ENCODE results near the gene TENM4. TPM values are rescaled to one million over a fixed set of nuclear protein-coding genes. Genes with fewer than 3 reads are reported as not detected.

The TENM4 gene
- total and polyA plus RNA-seq, 4 donors = 0.02 to 0.33 (median 0.14) TPM

GRCh38 chr11:78783301-78783700 is 657.5 kb downstream of the TENM4 start:
- H3K27ac ChIP-seq (ENCODE audit: low read depth in 1 of 2, low read length in 2 of 2) = no peak overlapping the region
- no peaks in the 10 kb centered on the region for H3K4me1 ChIP-seq (ENCODE audit: control insufficient read depth in 4 of 4, insufficient read depth in 4 of 4, low read length in 3 of 4)
- TF ChIP-seq JUND (IDR thresholded peaks at IDR 0.05) (no peak), YY1 (IDR thresholded peaks at IDR 0.05) (no peak), RAD21 (IDR thresholded peaks at IDR 0.05) (no peak), GABPA (IDR thresholded peaks at IDR 0.05 in 1 of 2, conservative IDR thresholded peaks at IDR 0.05 in 1 of 2) (no peak), NR2F2 (IDR thresholded peaks at IDR 0.05) (no peak), HNF4A (conservative IDR thresholded peaks at IDR 0.05) (no peak), EGR1 (IDR thresholded peaks at IDR 0.05; ENCODE audit: low read depth in 2 of 2) (no peak), HNF4G (IDR thresholded peaks at IDR 0.05) (no peak), RXRA (IDR thresholded peaks at IDR 0.05) (no peak), FOXA2 (IDR thresholded peaks at IDR 0.05) (no peak), SP1 (IDR thresholded peaks at IDR 0.05) (no peak), MAX (IDR thresholded peaks at IDR 0.05) (no peak)
- TF ChIP-seq, protein P1, sequence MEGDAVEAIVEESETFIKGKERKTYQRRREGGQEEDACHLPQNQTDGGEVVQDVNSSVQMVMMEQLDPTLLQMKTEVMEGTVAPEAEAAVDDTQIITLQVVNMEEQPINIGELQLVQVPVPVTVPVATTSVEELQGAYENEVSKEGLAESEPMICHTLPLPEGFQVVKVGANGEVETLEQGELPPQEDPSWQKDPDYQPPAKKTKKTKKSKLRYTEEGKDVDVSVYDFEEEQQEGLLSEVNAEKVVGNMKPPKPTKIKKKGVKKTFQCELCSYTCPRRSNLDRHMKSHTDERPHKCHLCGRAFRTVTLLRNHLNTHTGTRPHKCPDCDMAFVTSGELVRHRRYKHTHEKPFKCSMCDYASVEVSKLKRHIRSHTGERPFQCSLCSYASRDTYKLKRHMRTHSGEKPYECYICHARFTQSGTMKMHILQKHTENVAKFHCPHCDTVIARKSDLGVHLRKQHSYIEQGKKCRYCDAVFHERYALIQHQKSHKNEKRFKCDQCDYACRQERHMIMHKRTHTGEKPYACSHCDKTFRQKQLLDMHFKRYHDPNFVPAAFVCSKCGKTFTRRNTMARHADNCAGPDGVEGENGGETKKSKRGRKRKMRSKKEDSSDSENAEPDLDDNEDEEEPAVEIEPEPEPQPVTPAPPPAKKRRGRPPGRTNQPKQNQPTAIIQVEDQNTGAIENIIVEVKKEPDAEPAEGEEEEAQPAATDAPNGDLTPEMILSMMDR (IDR thresholded peaks at IDR 0.05; ENCODE audit: low read depth, low read length, missing input control) = no peak
- TF ChIP-seq, protein P2, sequence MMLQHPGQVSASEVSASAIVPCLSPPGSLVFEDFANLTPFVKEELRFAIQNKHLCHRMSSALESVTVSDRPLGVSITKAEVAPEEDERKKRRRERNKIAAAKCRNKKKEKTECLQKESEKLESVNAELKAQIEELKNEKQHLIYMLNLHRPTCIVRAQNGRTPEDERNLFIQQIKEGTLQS (IDR thresholded peaks at IDR 0.05) = no peak
- TF ChIP-seq, protein P3, sequence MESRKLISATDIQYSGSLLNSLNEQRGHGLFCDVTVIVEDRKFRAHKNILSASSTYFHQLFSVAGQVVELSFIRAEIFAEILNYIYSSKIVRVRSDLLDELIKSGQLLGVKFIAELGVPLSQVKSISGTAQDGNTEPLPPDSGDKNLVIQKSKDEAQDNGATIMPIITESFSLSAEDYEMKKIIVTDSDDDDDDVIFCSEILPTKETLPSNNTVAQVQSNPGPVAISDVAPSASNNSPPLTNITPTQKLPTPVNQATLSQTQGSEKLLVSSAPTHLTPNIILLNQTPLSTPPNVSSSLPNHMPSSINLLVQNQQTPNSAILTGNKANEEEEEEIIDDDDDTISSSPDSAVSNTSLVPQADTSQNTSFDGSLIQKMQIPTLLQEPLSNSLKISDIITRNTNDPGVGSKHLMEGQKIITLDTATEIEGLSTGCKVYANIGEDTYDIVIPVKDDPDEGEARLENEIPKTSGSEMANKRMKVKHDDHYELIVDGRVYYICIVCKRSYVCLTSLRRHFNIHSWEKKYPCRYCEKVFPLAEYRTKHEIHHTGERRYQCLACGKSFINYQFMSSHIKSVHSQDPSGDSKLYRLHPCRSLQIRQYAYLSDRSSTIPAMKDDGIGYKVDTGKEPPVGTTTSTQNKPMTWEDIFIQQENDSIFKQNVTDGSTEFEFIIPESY (IDR thresholded peaks at IDR 0.05) = no peak
- H3K9ac ChIP-seq (ENCODE audit: low read depth in 1 of 2, low read length in 2 of 2) = no peak overlapping the region
- no peaks in the 10 kb centered on the region for H3K9me3 ChIP-seq (ENCODE audit: control insufficient read depth in 4 of 4, low read length in 3 of 4)
- WGBS = 91% methylated on average over 1 of the region's 1 CpG
- H3K27me3 ChIP-seq (ENCODE audit: control insufficient read depth in 4 of 4, insufficient read depth in 4 of 4, low read length in 3 of 4) = no peaks in the 10 kb centered on the region
- H3K36me3 ChIP-seq (ENCODE audit: control insufficient read depth in 4 of 4, insufficient read depth in 3 of 4, low read depth in 1 of 4, low read length in 3 of 4) = no peaks in the 10 kb centered on the region
- H3K4me3 ChIP-seq (ENCODE audit: low read depth in 1 of 3, low read length in 3 of 3) = no peak overlapping the region
- DNase-seq (ENCODE audit: low spot score) = no peak

DNA sequence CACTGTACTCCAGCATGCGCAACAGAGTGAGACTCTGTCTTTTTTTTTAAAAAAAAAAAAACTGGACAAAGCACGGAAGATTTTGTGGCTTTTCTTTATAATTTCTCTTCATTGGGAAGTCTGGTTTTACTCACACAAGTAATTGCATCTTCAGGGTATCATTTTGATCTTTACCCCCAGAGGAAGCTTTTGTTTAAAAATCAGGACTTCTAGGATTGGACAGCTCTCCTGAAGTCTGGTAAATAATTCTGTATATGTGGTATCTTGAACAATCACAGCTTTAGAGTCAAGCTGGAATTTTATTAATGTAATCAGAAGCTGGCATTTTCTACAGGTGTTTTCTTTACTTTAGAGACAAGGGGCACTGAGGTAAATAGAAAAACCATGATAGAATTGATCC is 658.1 kb downstream of the TENM4 start:
- WGBS = 90% methylated on average over 2 of the region's 2 CpGs
- Histone ChIP-seq H3K9ac (ENCODE audit: low read depth in 1 of 2, low read length in 2 of 2) (no peak overlapping the region), H3K27ac (ENCODE audit: low read depth in 1 of 2, low read length in 2 of 2) (no peak overlapping the region), H3K4me3 (ENCODE audit: low read depth in 1 of 3, low read length in 3 of 3) (no peak overlapping the region), H3K36me3 (ENCODE audit: control insufficient read depth in 4 of 4, insufficient read depth in 3 of 4, low read depth in 1 of 4, low read length in 3 of 4) (no peaks in the 10 kb centered on the region), H3K4me1 (ENCODE audit: control insufficient read depth in 4 of 4, insufficient read depth in 4 of 4, low read length in 3 of 4) (no peaks in the 10 kb centered on the region), H3K27me3 (ENCODE audit: control insufficient read depth in 4 of 4, insufficient read depth in 4 of 4, low read length in 3 of 4) (no peaks in the 10 kb centered on the region), H3K9me3 (ENCODE audit: control insufficient read depth in 4 of 4, low read length in 3 of 4) (no peaks in the 10 kb centered on the region)
- DNase-seq (ENCODE audit: low spot score) = no peak
- TF ChIP-seq REST (IDR thresholded peaks at IDR 0.05) = peak; percentile 61
- TF ChIP-seq GABPA (IDR thresholded peaks at IDR 0.05 in 1 of 2, conservative IDR thresholded peaks at IDR 0.05 in 1 of 2) = no peak
